Sigmoid colon (tissue), 4 donors: ENCODE data around the gene SEC61A1.

Experiments used
- EP300 ChIP-seq, 4 donors: sonication (generic); formaldehyde crosslinking; IDR thresholded peaks; one replicate each; pipeline ENCODE4 v1.6.1; 2017; ENCODE audit warnings: antibody characterized with exemption in 4 of 4
- POLR2A ChIP-seq, 2 donors: fragments of 450-650 bp; IDR thresholded peaks; one replicate each; pipeline ENCODE4 v1.6.1; 2016; ENCODE audit warnings: antibody characterized with exemption in 2 of 2, mild to moderate bottlenecking in 2 of 2, moderate library complexity in 2 of 2
- POLR2AphosphoS5 ChIP-seq, 4 donors: sonication (generic); formaldehyde crosslinking; IDR thresholded peaks; one replicate each; pipeline ENCODE4 v1.6.1; 2017; ENCODE audit warnings: antibody characterized with exemption in 4 of 4
- TF ChIP-seq, protein P1 (sequence below), 4 experiments: fragments of 450-650 bp in 3 of 4; fragments of 200-600 bp in 1 of 4; IDR thresholded peaks; one replicate each; pipeline ENCODE4 v1.5.1; 2016 to 2019; ENCODE audit warnings: antibody characterized with exemption in 4 of 4, mild to moderate bottlenecking in 3 of 4, moderate library complexity in 2 of 4

DNA sequence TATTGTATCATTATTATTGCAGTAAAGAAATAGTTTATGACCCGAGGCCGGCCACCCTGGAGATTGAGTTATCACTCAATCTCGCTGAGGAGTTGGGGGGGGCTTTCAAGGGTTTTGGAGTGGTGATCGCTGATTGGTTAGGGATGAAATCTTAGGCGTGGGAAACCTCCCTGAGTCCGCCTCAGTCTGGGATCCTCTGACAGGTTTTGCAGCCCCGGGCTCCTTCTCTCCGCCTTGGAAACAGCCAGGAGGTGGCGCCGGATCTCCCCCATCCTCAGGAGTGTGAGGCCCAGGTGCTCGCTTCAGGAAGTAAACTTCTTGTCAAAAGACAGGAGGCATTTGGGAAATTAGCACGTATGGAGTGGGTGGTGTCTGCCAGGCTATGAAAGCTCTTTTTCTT is 41.1 kb upstream of the SEC61A1 start:
- TF ChIP-seq, protein P1, sequence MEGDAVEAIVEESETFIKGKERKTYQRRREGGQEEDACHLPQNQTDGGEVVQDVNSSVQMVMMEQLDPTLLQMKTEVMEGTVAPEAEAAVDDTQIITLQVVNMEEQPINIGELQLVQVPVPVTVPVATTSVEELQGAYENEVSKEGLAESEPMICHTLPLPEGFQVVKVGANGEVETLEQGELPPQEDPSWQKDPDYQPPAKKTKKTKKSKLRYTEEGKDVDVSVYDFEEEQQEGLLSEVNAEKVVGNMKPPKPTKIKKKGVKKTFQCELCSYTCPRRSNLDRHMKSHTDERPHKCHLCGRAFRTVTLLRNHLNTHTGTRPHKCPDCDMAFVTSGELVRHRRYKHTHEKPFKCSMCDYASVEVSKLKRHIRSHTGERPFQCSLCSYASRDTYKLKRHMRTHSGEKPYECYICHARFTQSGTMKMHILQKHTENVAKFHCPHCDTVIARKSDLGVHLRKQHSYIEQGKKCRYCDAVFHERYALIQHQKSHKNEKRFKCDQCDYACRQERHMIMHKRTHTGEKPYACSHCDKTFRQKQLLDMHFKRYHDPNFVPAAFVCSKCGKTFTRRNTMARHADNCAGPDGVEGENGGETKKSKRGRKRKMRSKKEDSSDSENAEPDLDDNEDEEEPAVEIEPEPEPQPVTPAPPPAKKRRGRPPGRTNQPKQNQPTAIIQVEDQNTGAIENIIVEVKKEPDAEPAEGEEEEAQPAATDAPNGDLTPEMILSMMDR (IDR thresholded peaks at IDR 0.05) = no peak
- TF ChIP-seq POLR2A (IDR thresholded peaks at IDR 0.05) (no peak), POLR2AphosphoS5 (IDR thresholded peaks at IDR 0.05) (no peak), EP300 (IDR thresholded peaks at IDR 0.05) (no peak)
